ENCODE results near the gene CENPM.

Gene CENPM

GRCh38 chr22:41975299-41976069 lies 28.5 kb upstream of the CENPM start:
- no peak for TF ChIP-seq CTCF (IDR thresholded peaks at IDR 0.05; ENCODE audit: control insufficient read depth, insufficient read depth, low read depth, low read length, missing control alignments)
- H3K4me3 ChIP-seq (ENCODE audit: control insufficient read depth, low read depth, low read length) = no peak overlapping the region
- DNase-seq (ENCODE audit: low read depth) = no peak

- TF ChIP-seq CTCF (IDR thresholded peaks at IDR 0.05; ENCODE audit: control insufficient read depth, insufficient read depth, low read depth, low read length, missing control alignments) = no peak
- DNase-seq (ENCODE audit: low read depth) = no peak
- H3K4me3 ChIP-seq (ENCODE audit: control insufficient read depth, low read depth, low read length) = no peak overlapping the region
Observed at GRCh38 chr22:41974691-41975290, 27.8 kb upstream of the CENPM start.

GRCh38 chr22:41971431-41971830 lies 24.5 kb upstream of the CENPM start:
- no peak for TF ChIP-seq CTCF (IDR thresholded peaks at IDR 0.05; ENCODE audit: control insufficient read depth, insufficient read depth, low read depth, low read length, missing control alignments)
- no peak for DNase-seq (ENCODE audit: low read depth)
- no peak overlapping the region for H3K4me3 ChIP-seq (ENCODE audit: control insufficient read depth, low read depth, low read length)

- DNase-seq (ENCODE audit: low read depth) = no peak
- H3K4me3 ChIP-seq (ENCODE audit: control insufficient read depth, low read depth, low read length) = no peak overlapping the region
- TF ChIP-seq CTCF (IDR thresholded peaks at IDR 0.05; ENCODE audit: control insufficient read depth, insufficient read depth, low read depth, low read length, missing control alignments) = no peak
Observed at GRCh38 chr22:41970601-41971000, 23.6 kb upstream of the CENPM start.

GRCh38 chr22:41969110-41969646 lies 22.2 kb upstream of the CENPM start, which contains the start of gene SEPTIN3:
SEPTIN3 (plus strand) TSS chr22:41969443; CDS start chr22:41971493, 2,050 bp downstream.
- TF ChIP-seq CTCF (IDR thresholded peaks at IDR 0.05; ENCODE audit: control insufficient read depth, insufficient read depth, low read depth, low read length, missing control alignments) = no peak
- no peak for DNase-seq (ENCODE audit: low read depth)
- H3K4me3 ChIP-seq (ENCODE audit: control insufficient read depth, low read depth, low read length) = no peak within 1 kb of the TSS

- no peak overlapping the region for H3K4me3 ChIP-seq (ENCODE audit: control insufficient read depth, low read depth, low read length)
- no peak for TF ChIP-seq CTCF (IDR thresholded peaks at IDR 0.05; ENCODE audit: control insufficient read depth, insufficient read depth, low read depth, low read length, missing control alignments)
- DNase-seq (ENCODE audit: low read depth) = no peak
Observed at GRCh38 chr22:41968601-41969000, 21.6 kb upstream of the CENPM start.

Measured in AG09309 (cell line).